ENCODE data around the gene SLC18B1.
"Not testable (repeated sequence)": the region's sequence is repeated elsewhere in the genome, so short reads cannot be mapped to it uniquely, and the experiment has no call there.

GRCh38 chr6:132777881-132778280 lies 20.6 kb downstream of the SLC18B1 start:
- TF ChIP-seq CTCF (IDR thresholded peaks at IDR 0.05; ENCODE audit: low read depth, low read length); POLR2A (IDR thresholded peaks at IDR 0.05; ENCODE audit: extremely low read depth, insufficient read length); MAX (IDR thresholded peaks at IDR 0.05; ENCODE audit: low read depth, low read length); MYC (IDR thresholded peaks at IDR 0.05; ENCODE audit: low read depth, low read length): not testable (repeated sequence)

Data from NB4 (cell line).